ENCODE data around the gene TMEM263.
"Not testable (repeated sequence)": the region's sequence is repeated elsewhere in the genome, so short reads cannot be mapped to it uniquely, and the experiment has no call there.

The TMEM263 gene

DNA sequence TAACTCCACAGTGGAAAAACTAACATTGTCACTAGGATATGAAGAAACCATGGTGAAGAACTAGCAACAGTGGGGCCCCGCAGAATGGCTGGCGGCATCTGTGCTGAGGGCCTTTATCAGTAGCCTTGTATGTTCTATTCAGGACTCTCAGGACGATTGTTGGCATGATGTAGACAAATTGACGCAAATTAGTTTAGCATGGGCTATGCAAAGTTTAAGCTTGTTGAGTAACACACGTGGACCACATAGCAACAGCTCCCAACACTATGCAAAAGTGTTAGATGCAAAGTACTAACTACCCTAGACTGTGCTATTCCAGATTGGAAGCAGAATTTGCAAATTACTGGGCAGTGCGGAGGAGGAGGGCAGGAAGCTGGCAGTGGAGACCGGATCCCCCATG is 38.2 kb upstream of the TMEM263 start:
- Histone ChIP-seq H3K27me3 (replicated peaks; ENCODE audit: control insufficient read depth, insufficient read depth, low read length, poor library complexity, severe bottlenecking) (no peaks in the 10 kb centered on the region), H3K9me3 (ENCODE audit: control insufficient read depth, low read length) (no peaks in the 10 kb centered on the region), H3K4me1 (ENCODE audit: control insufficient read depth, insufficient read depth, low read length, poor library complexity, severe bottlenecking) (peaks cover 9% of the 10 kb centered on the region), H3K4me3 (ENCODE audit: insufficient read depth, low read depth, low read length, poor library complexity, severe bottlenecking) (no peak overlapping the region), H3K36me3 (ENCODE audit: control insufficient read depth, insufficient read depth, low read length) (no peaks in the 10 kb centered on the region), H3K27ac (ENCODE audit: insufficient read depth, low read length, poor library complexity, severe bottlenecking) (no peak overlapping the region)
- DNase-seq: no peak

DNA sequence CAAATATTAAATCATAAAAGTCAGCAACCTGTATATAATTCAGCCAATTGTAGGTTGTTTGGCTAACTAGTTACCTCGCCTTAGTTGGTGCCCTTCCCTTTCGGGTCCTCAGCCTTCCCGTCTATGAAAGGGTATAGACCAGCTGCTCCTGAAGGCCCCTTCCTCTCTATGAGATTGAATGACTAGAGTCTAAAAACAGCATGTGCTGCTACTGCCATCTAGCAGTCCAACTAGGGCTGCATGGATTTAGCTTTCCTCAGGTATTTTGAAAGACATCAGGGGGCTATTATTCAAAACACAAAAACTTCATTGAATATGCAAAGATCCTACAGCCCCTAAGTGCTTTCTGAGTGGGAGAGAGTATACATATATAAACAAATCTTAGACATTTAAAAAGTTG is 37.0 kb upstream of the TMEM263 start:
- DNase-seq: no peak
- H3K27ac ChIP-seq (ENCODE audit: insufficient read depth, low read length, poor library complexity, severe bottlenecking): no peak overlapping the region
- no peaks in the 10 kb centered on the region for H3K36me3 ChIP-seq (ENCODE audit: control insufficient read depth, insufficient read depth, low read length)
- no peaks in the 10 kb centered on the region for H3K27me3 ChIP-seq (replicated peaks; ENCODE audit: control insufficient read depth, insufficient read depth, low read length, poor library complexity, severe bottlenecking)
- H3K4me3 ChIP-seq (ENCODE audit: insufficient read depth, low read depth, low read length, poor library complexity, severe bottlenecking): no peak overlapping the region
- no peaks in the 10 kb centered on the region for H3K9me3 ChIP-seq (ENCODE audit: control insufficient read depth, low read length)
- H3K4me1 ChIP-seq (ENCODE audit: control insufficient read depth, insufficient read depth, low read length, poor library complexity, severe bottlenecking): peaks cover 9% of the 10 kb centered on the region

DNA sequence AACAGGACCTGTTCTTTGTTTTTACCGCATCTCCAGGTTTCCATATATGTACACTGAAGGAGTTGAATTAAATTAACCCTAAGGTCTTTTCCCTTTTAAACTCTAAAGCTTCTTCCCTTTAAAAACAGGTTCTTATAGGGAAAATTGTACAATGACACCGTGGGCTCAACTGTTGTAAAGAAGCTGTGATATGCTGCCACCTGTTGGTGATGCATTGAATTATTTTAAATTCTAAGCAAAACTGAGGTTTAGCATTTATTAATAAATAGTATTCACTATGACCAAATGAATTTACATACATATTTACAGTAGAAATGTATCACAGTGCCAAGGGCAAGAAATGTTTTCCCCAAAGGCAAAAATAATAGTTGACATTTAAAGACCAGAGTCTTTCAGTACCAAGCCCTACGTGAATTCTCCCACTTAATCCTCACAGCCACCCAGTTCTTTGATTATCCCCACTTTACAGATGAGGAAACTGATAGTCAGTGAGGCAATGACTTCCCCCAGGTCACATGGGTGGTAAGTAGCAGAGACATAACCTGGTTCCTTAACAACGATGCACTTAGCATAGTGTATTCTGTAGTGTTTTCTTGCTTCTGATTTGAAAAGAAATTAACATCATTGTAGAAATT is 35.7 kb upstream of the TMEM263 start:
- Histone ChIP-seq H3K27me3 (replicated peaks; ENCODE audit: control insufficient read depth, insufficient read depth, low read length, poor library complexity, severe bottlenecking) (no peaks in the 10 kb centered on the region), H3K36me3 (ENCODE audit: control insufficient read depth, insufficient read depth, low read length) (no peaks in the 10 kb centered on the region), H3K27ac (ENCODE audit: insufficient read depth, low read length, poor library complexity, severe bottlenecking) (no peak overlapping the region), H3K4me3 (ENCODE audit: insufficient read depth, low read depth, low read length, poor library complexity, severe bottlenecking) (no peak overlapping the region), H3K9me3 (ENCODE audit: control insufficient read depth, low read length) (no peaks in the 10 kb centered on the region), H3K4me1 (ENCODE audit: control insufficient read depth, insufficient read depth, low read length, poor library complexity, severe bottlenecking) (peaks cover 4% of the 10 kb centered on the region)
- no peak for DNase-seq

DNA sequence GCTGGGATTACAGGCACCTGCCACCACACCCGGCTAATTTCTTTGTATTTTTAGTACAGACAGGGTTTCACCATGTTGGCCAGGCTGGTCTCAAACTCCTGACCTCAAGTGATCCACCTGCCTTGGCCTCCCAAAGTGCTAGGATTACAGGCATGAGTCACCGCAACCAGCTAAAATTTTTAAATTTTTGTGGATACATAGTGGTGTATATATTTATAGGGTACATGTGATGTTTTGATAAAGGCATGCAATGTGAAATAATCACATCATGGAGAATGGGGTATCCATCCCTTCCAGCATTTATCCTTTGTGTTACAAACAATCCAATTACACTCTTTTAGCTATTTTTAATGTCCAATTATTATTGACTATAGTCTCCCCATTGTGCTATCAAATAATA is 33.7 kb upstream of the TMEM263 start:
- not testable (repeated sequence) for H3K27me3 ChIP-seq (replicated peaks; ENCODE audit: control insufficient read depth, insufficient read depth, low read length, poor library complexity, severe bottlenecking)

DNA sequence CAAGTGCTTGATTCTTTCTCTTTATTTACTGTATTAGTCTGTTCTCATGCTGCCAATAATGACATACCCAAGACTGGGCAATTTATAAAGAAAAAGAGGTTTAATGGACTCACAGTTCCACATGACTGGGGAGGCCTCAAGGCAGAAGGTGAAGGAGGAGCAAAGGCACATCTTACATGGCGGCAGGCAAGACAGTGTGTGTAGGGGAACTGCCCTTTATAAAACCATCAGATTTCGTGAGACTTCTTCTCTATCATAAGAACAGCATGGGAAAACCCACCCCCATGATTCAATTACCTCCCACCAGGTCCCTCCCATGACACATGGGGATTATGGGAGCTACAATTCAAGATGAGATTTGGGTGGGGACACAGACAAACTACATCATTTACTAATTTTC is 32.1 kb upstream of the TMEM263 start:
- H3K36me3 ChIP-seq (ENCODE audit: control insufficient read depth, insufficient read depth, low read length); H3K27ac ChIP-seq (ENCODE audit: insufficient read depth, low read length, poor library complexity, severe bottlenecking); H3K4me3 ChIP-seq (ENCODE audit: insufficient read depth, low read depth, low read length, poor library complexity, severe bottlenecking); DNase-seq; H3K4me1 ChIP-seq (ENCODE audit: control insufficient read depth, insufficient read depth, low read length, poor library complexity, severe bottlenecking); H3K27me3 ChIP-seq (replicated peaks; ENCODE audit: control insufficient read depth, insufficient read depth, low read length, poor library complexity, severe bottlenecking); H3K9me3 ChIP-seq (ENCODE audit: control insufficient read depth, low read length): not testable (repeated sequence)

More for the DNA sequence above, 33.7 kb upstream of the TMEM263 start:
- H3K27ac ChIP-seq (ENCODE audit: insufficient read depth, low read length, poor library complexity, severe bottlenecking); H3K9me3 ChIP-seq (ENCODE audit: control insufficient read depth, low read length); H3K4me3 ChIP-seq (ENCODE audit: insufficient read depth, low read depth, low read length, poor library complexity, severe bottlenecking); DNase-seq; H3K4me1 ChIP-seq (ENCODE audit: control insufficient read depth, insufficient read depth, low read length, poor library complexity, severe bottlenecking); H3K36me3 ChIP-seq (ENCODE audit: control insufficient read depth, insufficient read depth, low read length): not testable (repeated sequence)

DNA sequence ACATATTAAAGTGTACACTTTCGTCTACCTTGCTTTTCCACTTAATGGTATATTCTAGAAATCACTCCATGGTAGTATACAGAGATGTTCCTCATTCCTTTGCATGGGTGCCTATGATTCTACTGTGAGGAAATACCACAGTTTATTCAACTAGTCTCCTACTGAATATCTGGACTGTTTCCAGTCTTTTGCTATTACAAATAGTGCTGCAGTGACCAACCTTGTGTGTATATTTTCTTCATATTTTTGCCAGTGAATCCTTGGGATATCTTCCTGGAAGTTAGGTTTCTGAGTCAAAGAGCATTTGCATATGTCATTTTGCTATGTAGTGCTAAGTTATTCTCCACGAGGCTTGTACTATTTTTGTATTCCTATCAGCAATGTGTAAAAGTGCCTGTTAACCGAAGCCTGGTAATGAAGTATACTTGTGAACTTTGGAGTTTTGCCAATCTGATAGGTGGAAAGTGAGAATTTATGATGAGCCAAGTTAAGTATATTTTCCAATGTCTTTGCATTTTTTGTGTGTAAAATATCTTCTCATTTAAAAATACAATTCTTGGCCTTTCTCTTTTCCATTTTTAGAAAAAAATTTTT is 31.3 kb upstream of the TMEM263 start:
- Histone ChIP-seq H3K4me3 (ENCODE audit: insufficient read depth, low read depth, low read length, poor library complexity, severe bottlenecking) (no peak overlapping the region), H3K4me1 (ENCODE audit: control insufficient read depth, insufficient read depth, low read length, poor library complexity, severe bottlenecking) (no peaks in the 10 kb centered on the region), H3K27ac (ENCODE audit: insufficient read depth, low read length, poor library complexity, severe bottlenecking) (no peak overlapping the region), H3K9me3 (ENCODE audit: control insufficient read depth, low read length) (no peaks in the 10 kb centered on the region), H3K27me3 (replicated peaks; ENCODE audit: control insufficient read depth, insufficient read depth, low read length, poor library complexity, severe bottlenecking) (no peaks in the 10 kb centered on the region), H3K36me3 (ENCODE audit: control insufficient read depth, insufficient read depth, low read length) (no peaks in the 10 kb centered on the region)
- DNase-seq: no peak

DNA sequence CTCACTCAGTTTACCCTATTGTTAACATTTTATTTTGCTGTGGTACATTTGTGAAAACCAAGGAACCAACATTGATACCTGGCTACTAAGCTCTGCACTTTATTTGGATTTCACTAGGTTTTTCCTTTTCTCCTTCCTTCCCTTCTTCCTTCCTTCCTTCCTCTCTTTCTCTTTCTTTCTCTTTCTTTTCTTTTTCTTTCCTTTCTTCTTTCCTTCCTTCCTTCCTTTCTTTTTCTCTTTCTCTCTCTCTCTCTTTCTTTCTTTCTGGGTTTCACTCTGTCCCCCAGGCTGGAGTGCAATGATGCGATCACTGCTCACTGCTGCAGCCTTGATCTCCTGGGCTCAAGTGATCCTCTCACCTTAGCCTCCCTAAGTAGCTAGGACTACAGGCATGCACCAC is 29.1 kb upstream of the TMEM263 start:
- no peaks in the 10 kb centered on the region for H3K9me3 ChIP-seq (ENCODE audit: control insufficient read depth, low read length)
- H3K27me3 ChIP-seq (replicated peaks; ENCODE audit: control insufficient read depth, insufficient read depth, low read length, poor library complexity, severe bottlenecking): no peaks in the 10 kb centered on the region
- H3K4me3 ChIP-seq (ENCODE audit: insufficient read depth, low read depth, low read length, poor library complexity, severe bottlenecking): no peak overlapping the region
- no peaks in the 10 kb centered on the region for H3K36me3 ChIP-seq (ENCODE audit: control insufficient read depth, insufficient read depth, low read length)
- DNase-seq: no peak
- no peaks in the 10 kb centered on the region for H3K4me1 ChIP-seq (ENCODE audit: control insufficient read depth, insufficient read depth, low read length, poor library complexity, severe bottlenecking)
- H3K27ac ChIP-seq (ENCODE audit: insufficient read depth, low read length, poor library complexity, severe bottlenecking): no peak overlapping the region

DNA sequence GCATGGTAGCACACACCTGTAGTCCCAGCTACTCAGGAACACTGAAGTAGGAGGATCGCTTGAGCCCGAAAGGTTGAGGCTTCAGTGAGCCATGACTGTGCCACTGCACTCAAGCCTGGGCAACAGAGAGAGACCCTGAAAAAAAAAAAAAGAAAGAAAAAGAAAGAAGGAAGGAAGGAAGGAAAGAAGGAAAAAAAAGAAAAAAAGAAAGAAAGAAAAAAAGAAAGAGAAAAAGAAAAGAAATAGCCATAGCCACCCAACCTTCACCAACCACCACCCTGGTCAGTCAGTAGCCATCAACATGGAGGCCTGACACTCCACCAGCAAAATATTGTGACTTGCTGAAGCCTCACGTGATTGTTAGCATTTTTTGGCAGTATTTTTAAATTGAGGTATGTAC is 21.4 kb upstream of the TMEM263 start:
- Histone ChIP-seq H3K4me3 (ENCODE audit: insufficient read depth, low read depth, low read length, poor library complexity, severe bottlenecking) (no peak overlapping the region), H3K27ac (ENCODE audit: insufficient read depth, low read length, poor library complexity, severe bottlenecking) (no peak overlapping the region), H3K4me1 (ENCODE audit: control insufficient read depth, insufficient read depth, low read length, poor library complexity, severe bottlenecking) (no peaks in the 10 kb centered on the region), H3K27me3 (replicated peaks; ENCODE audit: control insufficient read depth, insufficient read depth, low read length, poor library complexity, severe bottlenecking) (no peaks in the 10 kb centered on the region), H3K9me3 (ENCODE audit: control insufficient read depth, low read length) (no peaks in the 10 kb centered on the region), H3K36me3 (ENCODE audit: control insufficient read depth, insufficient read depth, low read length) (no peaks in the 10 kb centered on the region)
- DNase-seq: no peak

DNA sequence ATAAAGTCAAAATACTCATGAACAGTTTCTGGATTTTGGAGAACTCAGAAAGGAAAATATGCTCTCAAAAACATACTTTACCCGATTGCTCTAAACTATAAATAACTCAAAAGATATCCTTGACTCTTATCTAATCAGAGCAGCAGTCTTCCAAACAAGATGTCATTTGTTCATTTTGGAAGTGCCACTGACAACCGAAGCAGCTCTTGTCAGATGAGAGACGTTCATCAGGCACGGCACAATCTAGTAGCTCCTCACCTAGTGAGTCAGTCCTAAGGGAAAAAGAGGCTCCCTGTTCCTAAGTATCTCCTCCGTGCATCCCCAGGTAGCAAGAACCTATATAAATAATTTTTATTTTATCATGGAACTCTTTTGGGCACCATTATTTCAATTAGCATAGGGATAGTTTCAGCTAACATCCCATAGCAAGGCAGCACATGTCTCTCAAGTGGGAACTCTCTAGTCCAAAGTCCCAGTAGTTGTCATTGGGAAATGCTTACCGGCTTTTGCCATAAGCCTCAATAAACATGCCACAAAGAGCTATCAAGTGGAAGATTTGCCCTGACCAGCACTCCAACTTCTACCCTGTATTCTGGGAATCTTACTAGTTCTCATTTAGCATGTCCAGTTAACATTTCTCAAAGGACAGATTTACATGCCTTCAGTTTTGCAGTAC is 14.1 kb upstream of the TMEM263 start:
- no peaks in the 10 kb centered on the region for H3K9me3 ChIP-seq (ENCODE audit: control insufficient read depth, low read length)

DNA sequence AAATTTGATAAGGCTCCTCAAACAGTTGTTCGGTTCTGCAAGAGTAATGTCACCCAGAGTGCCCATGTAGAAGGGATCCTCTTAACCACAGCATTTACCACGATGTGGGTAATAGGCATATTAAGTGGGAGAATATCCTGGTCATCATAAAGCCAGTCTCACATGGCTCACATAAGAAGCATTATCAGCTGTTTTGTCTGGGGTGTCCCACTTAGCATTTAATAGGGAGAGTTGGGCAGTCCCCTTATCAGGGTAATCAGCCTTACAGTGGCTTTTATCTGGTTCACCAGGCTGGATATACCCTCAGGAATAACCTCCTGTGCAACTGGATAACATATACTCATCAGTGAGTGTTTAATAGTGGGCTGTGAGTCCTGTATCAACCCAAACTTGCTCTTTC is 12.9 kb upstream of the TMEM263 start:
- no peaks in the 10 kb centered on the region for H3K4me1 ChIP-seq (ENCODE audit: control insufficient read depth, insufficient read depth, low read length, poor library complexity, severe bottlenecking)
- no peak for DNase-seq
- no peaks in the 10 kb centered on the region for H3K9me3 ChIP-seq (ENCODE audit: control insufficient read depth, low read length)
- no peak overlapping the region for H3K27ac ChIP-seq (ENCODE audit: insufficient read depth, low read length, poor library complexity, severe bottlenecking)
- no peaks in the 10 kb centered on the region for H3K27me3 ChIP-seq (replicated peaks; ENCODE audit: control insufficient read depth, insufficient read depth, low read length, poor library complexity, severe bottlenecking)
- no peak overlapping the region for H3K4me3 ChIP-seq (ENCODE audit: insufficient read depth, low read depth, low read length, poor library complexity, severe bottlenecking)
- H3K36me3 ChIP-seq (ENCODE audit: control insufficient read depth, insufficient read depth, low read length): no peaks in the 10 kb centered on the region

More for the DNA sequence above, 14.1 kb upstream of the TMEM263 start:
- H3K4me3 ChIP-seq (ENCODE audit: insufficient read depth, low read depth, low read length, poor library complexity, severe bottlenecking): no peak overlapping the region
- H3K27me3 ChIP-seq (replicated peaks; ENCODE audit: control insufficient read depth, insufficient read depth, low read length, poor library complexity, severe bottlenecking): no peaks in the 10 kb centered on the region
- no peaks in the 10 kb centered on the region for H3K36me3 ChIP-seq (ENCODE audit: control insufficient read depth, insufficient read depth, low read length)
- no peak overlapping the region for H3K27ac ChIP-seq (ENCODE audit: insufficient read depth, low read length, poor library complexity, severe bottlenecking)
- H3K4me1 ChIP-seq (ENCODE audit: control insufficient read depth, insufficient read depth, low read length, poor library complexity, severe bottlenecking): no peaks in the 10 kb centered on the region
- DNase-seq: no peak

Data from effector memory CD4-positive, alpha-beta T cell (primary cell).